Liver (tissue), 9 donors: ENCODE results near the gene KRTAP4-5. TPM values are rescaled to one million over a fixed set of nuclear protein-coding genes. Genes with fewer than 3 reads are reported as not detected.

ENCODE experiments used
- DNase-seq: peaks from one replicate; pipeline ENCODE4 v3.0.0-alpha.2; 2017; ENCODE audit warnings: low spot score
- H3K27ac ChIP-seq, 2 donors: one replicate each; pipeline ENCODE4 v1.7.0; 2013; ENCODE audit warnings: inconsistent platforms in 2 of 2, low read length in 2 of 2, control low read depth in 1 of 2, low read depth in 1 of 2, mild to moderate bottlenecking in 1 of 2
- H3K27me3 ChIP-seq, 4 donors: one replicate each; pipeline versions ENCODE4 v1.6.1 to v1.7.0; 2013; ENCODE audit warnings: low read length in 3 of 4, inconsistent platforms in 1 of 4, mild to moderate bottlenecking in 1 of 4, moderate library complexity in 1 of 4; ENCODE audit not compliant: control insufficient read depth in 4 of 4, insufficient read depth in 4 of 4
- H3K36me3 ChIP-seq, 4 donors: one replicate each; pipeline versions ENCODE4 v1.6.1 to v1.7.0; 2013; ENCODE audit warnings: low read length in 3 of 4, mild to moderate bottlenecking in 3 of 4, low read depth in 1 of 4, moderate library complexity in 1 of 4; ENCODE audit not compliant: control insufficient read depth in 4 of 4, insufficient read depth in 3 of 4
- H3K4me1 ChIP-seq, 4 donors: one replicate each; pipeline versions ENCODE4 v1.6.1 to v1.7.0; 2013; ENCODE audit warnings: low read length in 3 of 4, mild to moderate bottlenecking in 3 of 4, moderate library complexity in 1 of 4; ENCODE audit not compliant: control insufficient read depth in 4 of 4, insufficient read depth in 4 of 4
- H3K4me3 ChIP-seq, 3 donors: one replicate each; pipeline versions ENCODE4 v1.6.1 to v1.7.0; 2013; ENCODE audit warnings: low read length in 3 of 3, control low read depth in 1 of 3, low read depth in 1 of 3, mild to moderate bottlenecking in 1 of 3
- H3K9ac ChIP-seq, 2 donors: one replicate each; pipeline ENCODE4 v1.7.0; 2013; ENCODE audit warnings: low read length in 2 of 2, mild to moderate bottlenecking in 2 of 2, moderate library complexity in 2 of 2, control low read depth in 1 of 2, low read depth in 1 of 2
- H3K9me3 ChIP-seq, 4 donors: one replicate each; pipeline versions ENCODE4 v1.6.1 to v1.7.0; 2013; ENCODE audit warnings: low read length in 3 of 4; ENCODE audit not compliant: control insufficient read depth in 4 of 4
- CTCF ChIP-seq: fragments of 150-350 bp; IDR thresholded peaks from 2 replicates; pipeline ENCODE4 v1.5.1; 2017; ENCODE audit warnings: improper control_type of control experiment, low read depth, low read length; ENCODE audit not compliant: missing input control
- EGR1 ChIP-seq, 2 donors: IDR thresholded peaks; 2 replicates each; pipeline ENCODE4 v1.6.1; 2016 to 2018; ENCODE audit warnings: antibody characterized with exemption in 2 of 2, low read depth in 2 of 2
- FOXA1 ChIP-seq: IDR thresholded peaks from 2 replicates; pipeline ENCODE4 v1.6.1; 2016; ENCODE audit warnings: antibody characterized with exemption
- FOXA2 ChIP-seq: IDR thresholded peaks from 2 replicates; pipeline ENCODE4 v1.6.1; 2016; ENCODE audit warnings: antibody characterized with exemption
- GABPA ChIP-seq, 2 donors: IDR thresholded peaks in 1 of 2; conservative IDR thresholded peaks in 1 of 2; 2 replicates each; pipeline ENCODE4 v1.6.1; 2016; ENCODE audit warnings: antibody characterized with exemption in 2 of 2, mild to moderate bottlenecking in 1 of 2, moderate library complexity in 1 of 2
- HNF4A ChIP-seq, 2 donors: conservative IDR thresholded peaks; 2 replicates each; pipeline ENCODE4 v1.6.1; 2016; ENCODE audit warnings: antibody characterized with exemption in 2 of 2, mild to moderate bottlenecking in 2 of 2
- HNF4G ChIP-seq: IDR thresholded peaks from 2 replicates; pipeline ENCODE4 v1.6.1; 2016; ENCODE audit warnings: antibody characterized with exemption
- JUND ChIP-seq, 2 donors: IDR thresholded peaks; 2 replicates each; pipeline ENCODE4 v1.6.1; 2016; ENCODE audit warnings: antibody characterized with exemption in 2 of 2
- RAD21 ChIP-seq, 2 donors: IDR thresholded peaks; 2 replicates each; pipeline ENCODE4 v1.6.1; 2016; ENCODE audit warnings: antibody characterized with exemption in 2 of 2, mild to moderate bottlenecking in 2 of 2
- REST ChIP-seq: IDR thresholded peaks from 2 replicates; pipeline ENCODE4 v1.6.1; 2016; ENCODE audit warnings: antibody characterized with exemption, mild to moderate bottlenecking
- RXRA ChIP-seq, 2 donors: IDR thresholded peaks; 2 replicates each; pipeline ENCODE4 v1.6.1; 2017 to 2018; ENCODE audit warnings: antibody characterized with exemption in 2 of 2, mild to moderate bottlenecking in 1 of 2
- SP1 ChIP-seq: IDR thresholded peaks from 2 replicates; pipeline ENCODE4 v1.6.1; 2018; ENCODE audit warnings: antibody characterized with exemption, mild to moderate bottlenecking
- TAF1 ChIP-seq: conservative IDR thresholded peaks from 2 replicates; pipeline ENCODE4 v1.6.1; 2016; ENCODE audit warnings: antibody characterized with exemption, mild to moderate bottlenecking
- YY1 ChIP-seq: IDR thresholded peaks from 2 replicates; pipeline ENCODE4 v1.6.1; 2016; ENCODE audit warnings: antibody characterized with exemption, mild to moderate bottlenecking
- ZBTB33 ChIP-seq: IDR thresholded peaks from 2 replicates; pipeline ENCODE4 v1.6.1; 2016; ENCODE audit warnings: antibody characterized with exemption
- WGBS: extraction: QIAGEN DNeasy Blood & Tissue Kit; methylation state at CpG from one replicate; pipeline ENCODE4 v1.1.7; 2013; 5-methylcytosine and 5-hydroxymethylcytosine counted together
- polyA plus RNA-seq, 2 donors: library from polyadenylated mRNA; stranded (reverse) in 1 of 2; unstranded in 1 of 2; fragments of 200-250 nt in 1 of 2; fragments of >200 nt in 1 of 2; fragmentation: Nextera tagmentation in 1 of 2; extraction: Ambion mirVana in 1 of 2; gene quantifications; one replicate each; pipeline versions ENCODE4 v1.2.1 to v1.2.3, GENCODE V29; 2013 to 2015
- total RNA-seq, 2 donors: library from RNA; depleted of rRNA; stranded (reverse); fragments of >200 nt; gene quantifications; one replicate each; pipeline ENCODE4 v1.2.3, GENCODE V29; 2014
- donor health status: healthy.
- donor health status: healthy.
- donor health status: healthy.
- donor health status: healthy.
- donor health status: healthy.

The KRTAP4-5 gene
- total and polyA plus RNA-seq, 4 donors: not detected

- DNase-seq: no peak
- H3K36me3 ChIP-seq: no peaks in the 10 kb centered on the region
- H3K9ac ChIP-seq: no peak overlapping the region
- no peak overlapping the region for H3K27ac ChIP-seq
- no peaks in the 10 kb centered on the region for H3K4me1 ChIP-seq
- H3K4me3 ChIP-seq: no peak overlapping the region
- H3K9me3 ChIP-seq: no peaks in the 10 kb centered on the region
- H3K27me3 ChIP-seq: peaks cover 0 to 3% (median 0%) of the 10 kb centered on the region in 4 donors
- 17% methylated on average over 2 of the region's 2 CpGs for WGBS
- TF ChIP-seq GABPA (IDR thresholded peaks at IDR 0.05 in 1 of 2, conservative IDR thresholded peaks at IDR 0.05 in 1 of 2) (no peak), RXRA (IDR thresholded peaks at IDR 0.05) (no peak), SP1 (no peak), FOXA1 (no peak), TAF1 (no peak), RAD21 (IDR thresholded peaks at IDR 0.05) (no peak)
Observed at GRCh38 chr17:41153856-41154255, 4.2 kb upstream of the KRTAP4-5 start.

GRCh38 chr17:41151525-41151924 lies 1.9 kb upstream of the KRTAP4-5 start:
- Histone ChIP-seq H3K9me3 (no peaks in the 10 kb centered on the region), H3K9ac (no peak overlapping the region), H3K36me3 (no peaks in the 10 kb centered on the region), H3K4me3 (no peak overlapping the region), H3K27ac (no peak overlapping the region), H3K4me1 (no peaks in the 10 kb centered on the region), H3K27me3 (peaks cover 0 to 3% (median 0%) of the 10 kb centered on the region in 4 donors)
- TF ChIP-seq HNF4A (conservative IDR thresholded peaks at IDR 0.05) (no peak), CTCF (no peak), ZBTB33 (no peak), HNF4G (no peak), RXRA (IDR thresholded peaks at IDR 0.05) (no peak), FOXA2 (no peak), FOXA1 (no peak), EGR1 (IDR thresholded peaks at IDR 0.05; ENCODE audit: low read depth in 2 of 2) (no peak), YY1 (no peak), REST (no peak), JUND (IDR thresholded peaks at IDR 0.05) (no peak)
- DNase-seq: no peak
- WGBS: 52% methylated on average over 2 of the region's 2 CpGs
